ENCODE data around the gene BAIAP2L2.

DNA sequence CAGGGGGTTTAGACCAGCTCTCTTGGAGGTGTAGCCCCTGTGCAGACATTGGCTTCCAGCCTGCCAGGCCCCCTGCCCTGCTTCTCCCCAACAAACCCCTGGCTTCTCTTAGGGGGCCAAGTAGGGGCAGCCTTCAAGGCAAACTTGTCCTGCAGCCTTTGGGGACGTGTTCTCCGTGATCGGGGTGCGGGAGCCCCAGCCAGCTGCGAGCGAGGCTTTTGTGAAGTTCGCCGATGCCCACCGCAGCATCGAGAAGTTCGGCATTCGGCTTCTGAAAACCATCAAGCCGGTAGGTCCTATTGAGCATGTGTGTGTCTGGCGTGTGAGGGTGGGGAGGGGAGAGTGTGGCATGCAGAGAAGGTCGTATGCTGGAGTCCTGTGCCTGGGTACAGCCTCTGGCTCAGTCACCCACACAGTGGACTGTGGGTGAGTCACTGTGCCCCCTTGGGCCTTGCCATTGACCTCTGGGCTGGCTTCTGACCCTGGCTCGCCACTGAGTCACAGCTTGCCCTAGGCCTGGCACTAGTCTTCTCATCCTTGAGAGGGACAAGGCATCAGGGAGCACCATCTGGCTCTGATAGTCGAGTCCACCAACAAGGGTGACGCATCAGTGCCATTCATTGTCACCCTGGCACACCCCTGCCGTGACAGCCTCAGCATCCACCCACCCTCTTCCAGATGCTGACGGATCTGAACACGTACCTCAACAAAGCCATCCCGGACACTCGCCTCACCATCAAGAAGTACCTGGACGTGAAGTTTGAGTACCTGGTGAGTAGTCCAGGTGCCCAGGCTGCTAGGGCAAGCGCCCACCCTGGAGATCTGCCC lies 37.9 kb downstream of the BAIAP2L2 start:
- TF ChIP-seq POLR2A (IDR thresholded peaks at IDR 0.05; ENCODE audit: low read length): no peak
- TF ChIP-seq GATA1 (IDR thresholded peaks at IDR 0.05; ENCODE audit: low read depth, low read length): no peak
